Right cardiac atrium (tissue), 5 donors: ENCODE measurements around the gene KCNQ1. TPM values are rescaled to one million over a fixed set of nuclear protein-coding genes. Genes with fewer than 3 reads are reported as not detected.
A peak's percentile ranks its signal among the peaks of the same experiment; 100 is the strongest.

Source experiments
- ATAC-seq, 2 donors: fragments of 200-7000 bp; cut with Tn5 transposase; one replicate each; pipeline versions ENCODE4 v1.8.0 to v1.9.1; 2020; ENCODE audit warnings: moderate library complexity in 2 of 2, mild to moderate bottlenecking in 1 of 2
- DNase-seq, 3 donors: peaks; one replicate each; pipeline ENCODE4 v3.0.0-alpha.2; 2020
- H3K27ac ChIP-seq: one replicate; pipeline ENCODE4 v1.5.1; 2013; ENCODE audit warnings: mild to moderate bottlenecking, low read length, control low read depth, moderate library complexity
- H3K27me3 ChIP-seq: one replicate; pipeline ENCODE4 v1.6.1; 2013; ENCODE audit not compliant: control insufficient read depth, insufficient read depth
- H3K4me1 ChIP-seq: one replicate; pipeline ENCODE4 v1.6.1; 2013; ENCODE audit warnings: low read length; ENCODE audit not compliant: control insufficient read depth, insufficient read depth
- H3K4me3 ChIP-seq: one replicate; pipeline ENCODE4 v1.5.1; 2013; ENCODE audit warnings: low read length, control low read depth
- H3K9me3 ChIP-seq: one replicate; pipeline ENCODE4 v1.6.1; 2013; ENCODE audit warnings: low read length; ENCODE audit not compliant: control insufficient read depth
- WGBS: extraction: QIAGEN DNeasy Blood & Tissue Kit; methylation state at CpG from one replicate; pipeline ENCODE4 v1.1.7; 2013; 5-methylcytosine and 5-hydroxymethylcytosine counted together
- intact Hi-C, 4 donors: fragments of 100-400 bp; cut with DNase I; formaldehyde crosslinking; loops; one replicate each; pipeline versions ENCODE4 v1.11.0 to v1.14.0; 2022 to 2023
- polyA plus RNA-seq: library from polyadenylated mRNA; stranded (reverse); fragments of 200-250 nt; gene quantifications from one replicate; pipeline ENCODE4 v1.2.3, GENCODE V29; 2013
- total RNA-seq, 4 donors: library from RNA; stranded (reverse); fragmentation: NEBNext Ultra II Directional; extraction: Animal tissue kit (Norgen Biotek cat#: 25700); gene quantifications; one replicate each; pipeline ENCODE4 v1.2.1, GENCODE V29; 2021
- donor health status: healthy with polysubstance abuse.
- donor health status: DM: no; HTN: yes; CAD: no.
- donor health status: DM: no; HTN: no; CAD: no.
- donor health status: DM: no; HTN: yes; CAD: no; lungs with severe emphysema.
- donor health status: DM: yes; HTN: yes; CAD: no.

The KCNQ1 gene
- total and polyA plus RNA-seq, 5 donors: 36.4 to 46.8 (median 37.7) TPM

GRCh38 chr11:2551131-2551530, 106.3 kb downstream of the KCNQ1 start:
- ATAC-seq (no peak), DNase-seq (no peak)
- Histone ChIP-seq H3K4me3 (no peak overlapping the region), H3K27ac (no peak overlapping the region), H3K4me1 (no peaks in the 10 kb centered on the region), H3K9me3 (no peaks in the 10 kb centered on the region), H3K27me3 (no peaks in the 10 kb centered on the region)
- WGBS: 93% methylated on average over 12 of the region's 12 CpGs
- intact Hi-C loops: no loop called here

GRCh38 chr11:2552210-2552609, 107.4 kb downstream of the KCNQ1 start:
- H3K27me3 ChIP-seq: no peaks in the 10 kb centered on the region
- H3K9me3 ChIP-seq: no peaks in the 10 kb centered on the region
- 86% methylated on average over 5 of the region's 5 CpGs for WGBS
- no peak overlapping the region for H3K27ac ChIP-seq
- no peak overlapping the region for H3K4me3 ChIP-seq
- intact Hi-C loops: no loop called here
- no peaks in the 10 kb centered on the region for H3K4me1 ChIP-seq
- no peak for DNase-seq
- no peak for ATAC-seq

GRCh38 chr11:2553198-2553597, 108.4 kb downstream of the KCNQ1 start:
- H3K27ac ChIP-seq: no peak overlapping the region
- no peaks in the 10 kb centered on the region for H3K9me3 ChIP-seq
- intact Hi-C loops: no loop called here
- H3K4me3 ChIP-seq: no peak overlapping the region
- H3K27me3 ChIP-seq: no peaks in the 10 kb centered on the region
- ATAC-seq (no peak), DNase-seq (no peak)
- 95% methylated on average over 2 of the region's 2 CpGs for WGBS
- no peaks in the 10 kb centered on the region for H3K4me1 ChIP-seq

- Histone ChIP-seq H3K27me3 (no peaks in the 10 kb centered on the region), H3K27ac (no peak overlapping the region), H3K4me3 (no peak overlapping the region), H3K9me3 (no peaks in the 10 kb centered on the region), H3K4me1 (no peaks in the 10 kb centered on the region)
- no peak for ATAC-seq
- intact Hi-C loops: no loop called here
- peak in 1 of 3 donors; percentile 28 for DNase-seq
- WGBS: 88% methylated on average over 9 of the region's 9 CpGs
Observed at GRCh38 chr11:2553886-2554285, 109.1 kb downstream of the KCNQ1 start.

GRCh38 chr11:2554338-2555207, 109.8 kb downstream of the KCNQ1 start:
- 83% methylated on average over 16 of the region's 16 CpGs for WGBS
- ATAC-seq: no peak

GRCh38 chr11:2555336-2555735, 110.5 kb downstream of the KCNQ1 start:
- DNase-seq (peak in 1 of 3 donors; percentile 36), ATAC-seq (no peak)
- intact Hi-C loops: no loop called here
- Histone ChIP-seq H3K27ac (no peak overlapping the region), H3K27me3 (no peaks in the 10 kb centered on the region), H3K4me3 (no peak overlapping the region), H3K9me3 (no peaks in the 10 kb centered on the region), H3K4me1 (no peaks in the 10 kb centered on the region)
- 95% methylated on average over 11 of the region's 11 CpGs for WGBS

More at GRCh38 chr11:2554338-2555207, 109.8 kb downstream of the KCNQ1 start:
- Histone ChIP-seq H3K27me3 (no peaks in the 10 kb centered on the region), H3K4me1 (no peaks in the 10 kb centered on the region), H3K9me3 (no peaks in the 10 kb centered on the region), H3K4me3 (no peak overlapping the region), H3K27ac (no peak overlapping the region)
- intact Hi-C loops: no loop called here
- DNase-seq: peak in 1 of 3 donors; percentile 24

- intact Hi-C loops: no loop called here
Observed at GRCh38 chr11:2555891-2556290, 111.1 kb downstream of the KCNQ1 start.

GRCh38 chr11:2557381-2557780, 112.6 kb downstream of the KCNQ1 start:
- Histone ChIP-seq H3K9me3 (no peaks in the 10 kb centered on the region), H3K27me3 (no peaks in the 10 kb centered on the region), H3K4me1 (no peaks in the 10 kb centered on the region), H3K4me3 (no peak overlapping the region), H3K27ac (no peak overlapping the region)
- no peak for ATAC-seq
- 95% methylated on average over 4 of the region's 4 CpGs for WGBS
- intact Hi-C loops: no loop called here
- peak in 1 of 3 donors; percentile 16 for DNase-seq

More at GRCh38 chr11:2555891-2556290, 111.1 kb downstream of the KCNQ1 start:
- Histone ChIP-seq H3K9me3 (no peaks in the 10 kb centered on the region), H3K27ac (no peak overlapping the region), H3K27me3 (no peaks in the 10 kb centered on the region), H3K4me1 (no peaks in the 10 kb centered on the region), H3K4me3 (no peak overlapping the region)
- peak; percentile 6 to 34 (median 7) for DNase-seq
- no peak for ATAC-seq
- 94% methylated on average over 12 of the region's 12 CpGs for WGBS

GRCh38 chr11:2558397-2558796, 113.6 kb downstream of the KCNQ1 start:
- H3K9me3 ChIP-seq: no peaks in the 10 kb centered on the region
- no peak overlapping the region for H3K27ac ChIP-seq
- ATAC-seq (no peak), DNase-seq (peak; percentile 4 to 30 (median 22))
- 97% methylated on average over 17 of the region's 17 CpGs for WGBS
- H3K27me3 ChIP-seq: no peaks in the 10 kb centered on the region
- no peak overlapping the region for H3K4me3 ChIP-seq
- intact Hi-C loops: no loop called here
- H3K4me1 ChIP-seq: no peaks in the 10 kb centered on the region

GRCh38 chr11:2558861-2559526, 114.2 kb downstream of the KCNQ1 start:
- no peaks in the 10 kb centered on the region for H3K4me1 ChIP-seq
- H3K27ac ChIP-seq: no peak overlapping the region
- DNase-seq: no peak
- no peaks in the 10 kb centered on the region for H3K27me3 ChIP-seq
- no peak for ATAC-seq
- WGBS: 88% methylated on average over 13 of the region's 13 CpGs
- intact Hi-C loops: no loop called here
- no peaks in the 10 kb centered on the region for H3K9me3 ChIP-seq
- no peak overlapping the region for H3K4me3 ChIP-seq

GRCh38 chr11:2559527-2560311, 114.9 kb downstream of the KCNQ1 start:
- Histone ChIP-seq H3K27ac (no peak overlapping the region), H3K27me3 (no peaks in the 10 kb centered on the region), H3K9me3 (no peaks in the 10 kb centered on the region), H3K4me3 (no peak overlapping the region), H3K4me1 (no peaks in the 10 kb centered on the region)
- ATAC-seq (no peak), DNase-seq (peak; percentile 7 to 55 (median 44))
- intact Hi-C loops: no loop called here
- WGBS: 68% methylated on average over 28 of the region's 28 CpGs
